ENCODE data around the gene KCTD1.

GRCh38 chr18:26496528-26496927, 51.8 kb downstream of the KCTD1 start:
- TF ChIP-seq CTCF (conservative IDR thresholded peaks at IDR 0.05) (no peak), EZH2 (IDR thresholded peaks at IDR 0.05; ENCODE audit: low read depth) (no peak)

All from PC-9 (cell line).